ENCODE data around the gene CCDC93.

CCDC93 gene

GRCh38 chr2:117879003-117879402 lies 134.9 kb downstream of the CCDC93 start:
- DNase-seq, result no peak

GRCh38 chr2:117875786-117876185 lies 138.1 kb downstream of the CCDC93 start:
- peak; percentile 62 to 63 for DNase-seq

Data from Kasumi-1 (cell line).